ENCODE results near the gene ZNF536. TPM values are rescaled to one million over a fixed set of nuclear protein-coding genes. Genes with fewer than 3 reads are reported as not detected.

ZNF536 gene
- total and polyA plus RNA-seq, 9 donors: 0.13 to 0.52 (median 0.28) TPM; not detected in 4

DNA sequence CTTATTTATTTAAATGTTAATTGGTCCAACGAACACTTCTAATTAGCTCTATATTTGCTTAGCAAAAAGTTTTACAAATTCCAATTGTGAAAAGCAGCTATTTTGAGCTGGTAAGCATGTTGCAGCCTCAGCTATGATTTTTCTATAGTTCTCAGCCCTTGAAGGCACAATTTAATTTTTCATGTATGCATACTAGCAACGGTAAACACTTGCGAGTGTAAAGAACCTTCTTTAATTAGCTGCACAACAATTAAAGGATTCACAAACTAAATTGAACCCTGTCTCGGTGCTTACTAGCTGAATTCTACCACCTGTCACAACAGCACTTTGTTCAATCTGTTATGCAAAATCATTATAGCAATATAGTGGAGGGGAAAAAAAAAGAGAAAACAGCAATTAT is 29.8 kb downstream of the ZNF536 start:
- intact Hi-C loops (cut with DNase I): no loop called here
- Histone ChIP-seq H3K27ac (no peak overlapping the region), H3K27me3 (no peaks in the 10 kb centered on the region), H3K4me3 (no peak overlapping the region), H3K36me3 (no peaks in the 10 kb centered on the region), H3K4me1 (ENCODE audit: insufficient read depth) (no peaks in the 10 kb centered on the region), H3K9me3 (no peaks in the 10 kb centered on the region)
- TF ChIP-seq, protein P1, sequence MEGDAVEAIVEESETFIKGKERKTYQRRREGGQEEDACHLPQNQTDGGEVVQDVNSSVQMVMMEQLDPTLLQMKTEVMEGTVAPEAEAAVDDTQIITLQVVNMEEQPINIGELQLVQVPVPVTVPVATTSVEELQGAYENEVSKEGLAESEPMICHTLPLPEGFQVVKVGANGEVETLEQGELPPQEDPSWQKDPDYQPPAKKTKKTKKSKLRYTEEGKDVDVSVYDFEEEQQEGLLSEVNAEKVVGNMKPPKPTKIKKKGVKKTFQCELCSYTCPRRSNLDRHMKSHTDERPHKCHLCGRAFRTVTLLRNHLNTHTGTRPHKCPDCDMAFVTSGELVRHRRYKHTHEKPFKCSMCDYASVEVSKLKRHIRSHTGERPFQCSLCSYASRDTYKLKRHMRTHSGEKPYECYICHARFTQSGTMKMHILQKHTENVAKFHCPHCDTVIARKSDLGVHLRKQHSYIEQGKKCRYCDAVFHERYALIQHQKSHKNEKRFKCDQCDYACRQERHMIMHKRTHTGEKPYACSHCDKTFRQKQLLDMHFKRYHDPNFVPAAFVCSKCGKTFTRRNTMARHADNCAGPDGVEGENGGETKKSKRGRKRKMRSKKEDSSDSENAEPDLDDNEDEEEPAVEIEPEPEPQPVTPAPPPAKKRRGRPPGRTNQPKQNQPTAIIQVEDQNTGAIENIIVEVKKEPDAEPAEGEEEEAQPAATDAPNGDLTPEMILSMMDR (IDR thresholded peaks at IDR 0.05): no peak
- TF ChIP-seq POLR2A (IDR thresholded peaks at IDR 0.05): no peak
- TF ChIP-seq EP300 (IDR thresholded peaks at IDR 0.05): no peak
- no peak for DNase-seq
- 83 to 91% (median 85%) methylated on average over 4 of the region's 4 CpGs for WGBS, 3 donors

DNA sequence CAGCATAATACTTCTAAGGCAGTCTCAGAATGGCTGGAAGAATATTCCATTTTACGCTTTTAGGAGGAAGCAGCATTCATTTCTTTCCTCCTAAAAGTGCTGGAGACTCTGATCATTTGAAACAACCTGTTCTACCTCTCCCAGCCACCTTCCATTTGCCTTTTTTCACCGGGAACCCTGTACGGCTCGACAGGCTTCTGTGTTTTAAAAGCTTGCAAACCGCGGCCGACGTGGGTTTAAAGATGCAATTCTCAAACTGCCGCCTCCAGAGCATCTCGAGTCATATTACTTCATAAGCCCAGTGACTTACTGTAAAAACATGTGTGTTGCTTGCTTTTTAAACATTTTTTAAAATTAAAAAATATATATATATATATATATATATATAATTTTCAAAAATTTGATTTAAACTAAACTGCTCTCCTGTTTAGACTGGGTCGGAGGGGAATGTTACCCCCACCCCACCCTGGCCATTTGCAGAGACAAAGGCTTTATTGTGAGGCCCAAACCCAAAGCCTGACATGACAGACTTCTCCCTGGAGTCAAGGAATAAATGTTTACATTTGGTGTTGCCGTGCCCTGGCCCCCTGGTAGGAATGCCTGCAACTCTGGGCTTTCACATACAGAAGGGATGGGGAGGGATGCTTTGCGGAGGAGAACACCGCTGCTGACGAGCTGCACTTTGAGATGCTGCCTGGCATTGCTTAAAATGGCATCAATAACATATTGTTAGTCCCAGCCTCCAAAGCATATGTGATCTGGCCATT is 30.4 kb downstream of the ZNF536 start:
- TF ChIP-seq, protein P1 (IDR thresholded peaks at IDR 0.05): no peak
- TF ChIP-seq POLR2A (IDR thresholded peaks at IDR 0.05): no peak
- no peak for TF ChIP-seq EP300 (IDR thresholded peaks at IDR 0.05)
- no peak for DNase-seq
- H3K4me1 ChIP-seq (ENCODE audit: insufficient read depth): no peaks in the 10 kb centered on the region
- no peaks in the 10 kb centered on the region for H3K27me3 ChIP-seq
- WGBS, 3 donors: 80 to 83% (median 83%) methylated on average over 15 of the region's 15 CpGs
- no peaks in the 10 kb centered on the region for H3K36me3 ChIP-seq
- no peak overlapping the region for H3K4me3 ChIP-seq
- intact Hi-C loops (cut with DNase I): no loop called here
- no peaks in the 10 kb centered on the region for H3K9me3 ChIP-seq
- H3K27ac ChIP-seq: no peak overlapping the region

DNA sequence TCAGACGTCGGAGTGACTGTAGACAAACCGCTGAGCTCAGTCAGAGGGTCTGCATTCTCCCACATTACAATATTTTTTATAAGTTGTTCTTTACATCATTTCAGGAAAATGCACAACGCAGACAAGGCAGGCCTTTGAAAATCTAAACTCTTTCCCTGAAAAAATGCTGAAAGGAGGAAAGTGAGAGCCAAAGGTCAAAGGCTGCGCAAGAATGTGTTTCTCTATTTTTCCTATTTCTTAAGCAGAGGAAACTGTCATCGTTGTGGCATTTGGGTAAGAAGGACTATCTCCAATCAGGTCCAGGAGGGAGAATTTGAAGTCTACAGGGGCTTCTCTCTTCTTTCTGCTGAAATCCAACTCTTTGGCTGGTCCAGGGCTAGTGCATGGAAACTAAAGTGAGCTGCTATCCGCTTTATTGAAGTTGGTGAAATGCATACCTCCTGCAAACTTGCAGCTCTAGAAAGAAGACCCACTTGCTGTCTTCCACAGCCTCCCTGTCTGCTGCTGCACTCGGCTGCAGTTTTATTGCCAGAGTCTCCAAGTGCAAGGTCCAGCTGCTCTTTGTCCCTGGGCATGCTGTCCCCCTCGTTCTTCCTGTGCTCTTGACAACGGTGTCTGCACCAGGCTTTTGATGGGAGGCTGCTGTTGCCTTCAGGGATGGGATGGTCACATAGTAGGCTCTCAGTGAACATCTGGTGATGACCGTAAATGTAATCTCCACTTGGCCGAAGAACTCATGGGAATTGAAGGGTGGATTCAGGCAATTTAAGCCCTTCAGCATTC is 31.2 kb downstream of the ZNF536 start:
- Histone ChIP-seq H3K27ac (no peak overlapping the region), H3K4me3 (no peak overlapping the region), H3K36me3 (no peaks in the 10 kb centered on the region), H3K9me3 (no peaks in the 10 kb centered on the region), H3K27me3 (no peaks in the 10 kb centered on the region), H3K4me1 (ENCODE audit: insufficient read depth) (no peaks in the 10 kb centered on the region)
- TF ChIP-seq POLR2A (IDR thresholded peaks at IDR 0.05) (no peak), EP300 (IDR thresholded peaks at IDR 0.05) (no peak)
- TF ChIP-seq, protein P1 (IDR thresholded peaks at IDR 0.05): no peak
- intact Hi-C loops (cut with DNase I): no loop called here
- DNase-seq: no peak
- 62 to 76% (median 73%) methylated on average over 12 of the region's 12 CpGs for WGBS, 3 donors

DNA sequence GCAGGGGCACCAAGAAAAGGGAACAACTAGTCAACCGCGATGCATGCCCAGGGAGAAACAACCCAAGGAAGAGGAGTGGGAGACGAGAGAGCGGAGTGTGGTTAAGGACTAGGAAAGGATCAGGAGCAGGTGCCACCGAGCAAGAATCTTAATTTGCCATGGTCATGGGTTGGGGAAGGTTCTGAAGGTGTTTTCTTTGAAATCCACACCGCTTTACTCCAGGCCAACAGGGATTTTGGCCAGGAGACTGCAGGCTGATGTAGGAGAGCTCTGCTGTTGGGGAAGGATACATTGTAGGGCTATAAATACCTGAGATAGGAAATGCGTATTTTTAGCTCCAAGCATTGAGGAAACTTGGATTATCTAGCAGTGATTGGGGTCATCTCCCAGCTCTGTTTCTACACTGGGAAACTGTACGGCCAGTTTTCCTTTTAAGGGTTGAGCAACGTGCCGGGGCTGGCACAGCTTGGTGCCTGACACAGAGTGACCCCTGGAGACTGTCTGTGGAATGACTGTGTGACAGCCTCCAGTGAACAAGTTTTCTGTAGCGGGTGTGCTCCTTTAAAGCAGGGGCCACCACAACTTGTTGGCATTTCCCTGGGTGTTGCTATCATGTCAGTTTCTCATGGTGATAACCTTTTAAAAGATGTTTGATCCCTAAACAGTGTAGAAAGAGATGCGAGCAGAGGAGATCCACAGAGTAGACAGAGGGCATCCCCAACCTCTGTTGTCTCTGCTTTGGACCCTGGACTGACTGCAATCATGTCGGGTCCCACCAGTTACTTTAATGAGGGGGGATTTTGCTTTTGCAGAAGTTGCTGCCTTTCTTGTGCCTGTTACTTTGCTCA is 34.3 kb downstream of the ZNF536 start:
- no peaks in the 10 kb centered on the region for H3K27me3 ChIP-seq
- no peaks in the 10 kb centered on the region for H3K36me3 ChIP-seq
- WGBS, 3 donors: 62 to 66% (median 64%) methylated on average over 13 of the region's 13 CpGs
- H3K4me1 ChIP-seq (ENCODE audit: insufficient read depth): no peaks in the 10 kb centered on the region
- no peak for DNase-seq
- no peak overlapping the region for H3K27ac ChIP-seq
- TF ChIP-seq POLR2A (IDR thresholded peaks at IDR 0.05) (no peak), EP300 (IDR thresholded peaks at IDR 0.05) (no peak)
- TF ChIP-seq, protein P1 (IDR thresholded peaks at IDR 0.05): no peak
- intact Hi-C loops (cut with DNase I): no loop called here
- H3K4me3 ChIP-seq: no peak overlapping the region
- no peaks in the 10 kb centered on the region for H3K9me3 ChIP-seq

Measured in ovary (tissue), 9 donors.